ENCODE measurements around the gene LPP. TPM values are rescaled to one million over a fixed set of nuclear protein-coding genes. Genes with fewer than 3 reads are reported as not detected.
"Not testable (repeated sequence)": the region's sequence is repeated elsewhere in the genome, so short reads cannot be mapped to it uniquely, and the experiment has no call there.

Gene LPP
- total RNA-seq, 2 donors from 2014 or later = 1,601 to 1,705 TPM

DNA sequence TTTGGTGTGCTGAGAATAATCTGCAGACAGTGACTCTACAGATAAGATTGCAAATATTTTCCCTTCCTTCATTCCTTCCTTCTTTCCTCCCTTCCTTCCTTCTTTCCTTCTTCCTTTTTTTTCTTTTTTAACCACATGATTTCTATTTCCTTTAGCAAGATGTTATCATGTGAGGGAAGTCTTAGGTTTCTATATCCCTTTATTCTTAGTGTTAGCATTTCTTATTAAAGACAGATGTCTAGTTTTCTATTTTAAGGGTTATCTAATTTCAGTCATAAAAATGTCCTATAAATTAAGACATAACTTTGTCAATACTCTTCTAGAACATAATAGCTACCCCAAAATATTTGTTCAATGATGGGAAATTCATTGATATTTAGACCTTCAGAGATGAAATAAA is 470.9 kb downstream of the LPP start:
- DNase-seq (ENCODE audit: low spot score) = no peak
- intact Hi-C loops (cut with DNase I) = loop anchor here in 1 of 2 donors (5.0 kb wide), 1 partner anchor 62 kb away; no protein-coding TSS in a partner anchor

DNA sequence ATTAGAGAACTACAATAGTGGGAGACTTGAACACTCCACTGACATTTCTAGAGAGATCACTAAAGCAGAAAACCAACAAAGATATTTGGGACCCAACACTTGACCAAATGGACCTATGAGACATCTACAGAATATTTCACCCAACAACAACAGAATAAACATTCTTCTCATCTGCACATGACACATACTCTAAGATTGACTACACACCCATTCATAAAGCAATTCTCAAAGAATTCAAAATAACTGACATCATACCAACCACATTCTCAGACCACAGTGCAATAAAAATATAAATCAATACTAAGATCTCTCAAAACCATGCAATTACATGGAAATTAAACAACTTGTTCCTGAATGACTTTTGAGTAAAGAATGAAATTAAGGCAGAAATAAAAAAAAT is 473.7 kb downstream of the LPP start:
- intact Hi-C loops (cut with DNase I) = loop anchor here in 1 of 2 donors (5.0 kb wide), 1 partner anchor 60 kb away; no protein-coding TSS in a partner anchor
- DNase-seq (ENCODE audit: low spot score) = no peak

DNA sequence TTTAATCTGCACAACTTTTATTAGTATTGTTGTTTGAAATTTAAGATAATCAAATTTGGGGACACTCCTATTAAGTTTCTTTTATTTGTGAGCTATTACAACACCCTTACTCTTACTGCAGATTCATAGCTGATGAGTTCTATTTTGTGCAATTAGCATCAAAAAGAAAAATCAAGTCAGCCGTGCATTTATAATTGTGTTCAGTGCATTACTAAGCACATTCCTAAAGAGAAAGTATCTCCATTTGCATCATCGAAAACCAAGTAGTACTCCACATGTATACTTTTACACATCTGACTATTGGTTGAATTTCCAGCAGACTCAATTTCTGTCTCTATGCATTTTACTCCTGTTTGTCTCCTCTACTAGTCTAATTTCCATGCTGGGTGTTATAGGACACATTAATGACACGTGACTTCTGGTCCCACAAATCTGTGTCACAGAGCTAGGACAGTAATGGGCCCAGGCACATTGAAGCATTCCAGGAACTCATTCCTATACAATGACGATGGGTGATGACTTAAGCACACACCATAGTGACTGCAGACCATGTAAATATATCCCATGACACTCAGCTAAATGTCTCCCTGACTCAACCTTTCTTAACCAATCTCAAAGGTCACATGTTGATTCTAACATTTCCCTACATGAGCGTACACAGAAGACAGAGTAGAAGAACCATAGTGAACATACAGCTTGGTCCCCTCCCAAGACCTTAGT is 477.5 kb downstream of the LPP start:
- no peak for DNase-seq (ENCODE audit: low spot score)
- intact Hi-C loops (cut with DNase I) = no loop called here

DNA sequence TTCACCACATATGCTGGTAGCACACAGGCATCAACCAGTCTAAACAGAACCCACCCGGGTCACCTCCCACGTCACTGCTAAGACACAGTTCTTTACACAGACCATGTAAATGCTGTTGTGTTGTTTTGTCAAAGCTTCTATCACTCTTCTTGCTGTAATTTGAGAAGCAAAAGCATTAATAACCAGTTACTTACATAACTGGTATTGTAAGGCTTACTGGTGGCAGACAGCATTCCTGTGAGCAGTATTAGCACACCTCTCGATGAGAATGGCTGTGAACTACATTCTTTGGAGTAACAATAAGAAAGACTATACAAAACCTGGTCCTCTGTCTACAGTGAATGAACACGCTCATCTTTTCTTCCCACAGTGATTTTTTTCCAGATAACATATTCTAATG is 479.2 kb downstream of the LPP start:
- intact Hi-C loops (cut with DNase I) = no loop called here
- no peak for DNase-seq (ENCODE audit: low spot score)

DNA sequence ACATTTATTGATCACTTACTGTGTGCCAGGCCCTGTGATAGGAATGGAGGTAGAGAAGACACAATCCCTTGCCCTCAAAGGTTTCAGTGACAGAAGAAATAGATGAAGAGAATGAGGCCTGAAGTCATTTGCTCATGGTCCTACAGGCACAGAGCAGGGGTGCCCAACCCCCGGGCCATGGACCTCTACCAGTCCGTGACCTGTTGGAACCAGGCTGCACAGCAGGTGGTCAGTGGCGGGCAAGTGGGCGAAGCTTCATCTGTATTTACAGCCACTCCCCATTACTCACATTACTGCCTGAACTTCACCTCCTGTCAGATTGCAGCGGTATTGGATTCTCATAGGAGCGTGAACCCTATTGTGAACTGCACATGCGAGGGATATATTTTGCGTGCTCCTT is 480.3 kb downstream of the LPP start:
- intact Hi-C loops (cut with DNase I) = no loop called here
- no peak for DNase-seq (ENCODE audit: low spot score)

DNA sequence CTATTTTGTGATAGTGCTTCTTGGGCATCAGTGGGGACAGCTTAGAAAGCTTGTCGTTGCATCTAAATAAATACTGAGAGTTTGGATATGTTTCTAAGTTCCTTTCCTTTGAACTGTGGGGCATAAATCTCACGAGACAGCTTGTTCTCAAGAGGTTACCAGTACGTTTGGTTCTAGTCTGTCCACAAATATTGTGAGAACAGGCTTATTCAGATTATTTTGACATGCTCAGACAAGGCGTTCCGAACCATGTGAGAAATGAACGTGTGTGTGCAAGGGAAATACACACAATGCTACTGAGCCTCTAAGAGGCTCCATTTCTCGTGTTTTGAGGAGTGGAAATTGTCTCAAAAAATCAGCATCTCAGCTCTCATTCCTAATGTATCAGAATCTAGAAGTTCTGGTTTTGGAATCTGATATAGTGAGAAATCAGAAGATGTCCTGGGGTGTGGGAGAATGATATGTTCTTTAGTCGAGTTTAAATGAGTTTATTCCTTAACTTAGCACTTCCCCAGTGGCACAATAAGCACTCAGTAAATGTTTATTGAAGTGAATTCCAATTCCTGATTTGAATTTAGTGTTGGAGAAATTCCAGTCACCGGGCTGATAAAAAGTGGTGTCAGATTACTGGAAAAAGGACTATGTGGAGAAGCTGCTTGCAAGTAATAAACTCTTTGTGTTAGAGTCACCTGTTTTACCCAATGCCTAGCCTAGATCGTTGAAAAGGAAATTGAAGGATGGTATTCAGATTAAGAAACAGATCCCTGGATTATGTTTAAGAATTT is 481.5 kb downstream of the LPP start:
- intact Hi-C loops (cut with DNase I) = no loop called here
- DNase-seq (ENCODE audit: low spot score) = no peak

DNA sequence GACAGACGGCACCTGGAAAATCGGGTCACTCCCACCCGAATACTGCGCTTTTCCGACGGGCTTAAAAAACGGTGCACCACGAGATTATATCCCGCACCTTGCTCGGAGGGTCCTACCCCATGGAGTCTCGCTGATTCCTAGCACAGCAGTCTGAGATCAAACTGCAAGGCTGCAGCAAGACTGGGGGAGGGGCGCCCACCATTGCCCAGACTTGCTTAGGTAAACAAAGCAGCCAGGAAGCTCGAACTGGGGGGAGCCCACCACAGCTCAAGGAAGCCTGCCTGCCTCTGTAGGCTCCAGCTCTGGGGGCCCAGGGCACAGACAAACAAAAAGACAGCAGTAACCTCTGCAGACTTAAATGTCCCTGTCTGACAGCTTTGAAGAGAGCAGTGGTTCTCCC is 482.3 kb downstream of the LPP start:
- not testable (repeated sequence) for DNase-seq (ENCODE audit: low spot score)

DNA sequence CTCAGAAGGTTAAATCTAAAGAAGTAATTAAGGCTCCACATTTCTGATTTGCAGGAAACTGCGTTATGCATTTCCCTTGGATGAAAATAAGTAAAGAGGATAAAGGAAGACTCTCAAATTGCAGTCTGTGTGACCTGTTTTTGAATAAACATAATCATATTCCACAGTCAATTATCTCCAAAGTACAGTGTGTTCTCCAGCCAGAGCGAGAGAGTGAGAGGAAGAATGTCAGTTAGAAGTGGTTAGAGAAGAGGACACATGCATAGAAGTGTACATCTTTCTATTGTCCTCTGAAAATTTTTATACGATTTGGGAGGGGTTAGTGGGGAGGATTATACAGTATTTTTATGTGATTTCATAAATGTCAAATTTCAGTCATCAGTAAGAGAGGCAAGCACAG is 487.1 kb downstream of the LPP start:
- no peak for DNase-seq (ENCODE audit: low spot score)
- intact Hi-C loops (cut with DNase I) = no loop called here

More for the DNA sequence above, 482.3 kb downstream of the LPP start:
- intact Hi-C loops (cut with DNase I) = not testable (repeated sequence)

DNA sequence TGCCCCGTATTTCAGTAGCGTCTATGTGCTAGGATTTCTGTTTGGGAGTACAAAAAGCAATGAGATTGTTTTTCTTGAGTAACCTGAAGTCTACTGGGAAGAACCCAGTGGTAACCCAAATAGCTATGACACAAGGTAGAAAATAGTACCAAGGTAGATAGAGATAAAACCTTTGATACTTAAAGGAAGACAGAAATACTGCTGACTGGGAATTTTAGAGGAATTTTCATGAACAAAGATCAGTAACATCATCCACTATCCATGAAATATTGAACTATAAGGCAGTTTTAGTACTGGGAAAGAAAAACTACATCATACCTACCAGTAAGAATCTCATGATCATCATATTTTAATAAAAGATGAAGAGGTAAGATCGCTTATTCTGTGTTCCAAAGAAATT is 489.8 kb downstream of the LPP start:
- intact Hi-C loops (cut with DNase I) = no loop called here
- no peak for DNase-seq (ENCODE audit: low spot score)

DNA sequence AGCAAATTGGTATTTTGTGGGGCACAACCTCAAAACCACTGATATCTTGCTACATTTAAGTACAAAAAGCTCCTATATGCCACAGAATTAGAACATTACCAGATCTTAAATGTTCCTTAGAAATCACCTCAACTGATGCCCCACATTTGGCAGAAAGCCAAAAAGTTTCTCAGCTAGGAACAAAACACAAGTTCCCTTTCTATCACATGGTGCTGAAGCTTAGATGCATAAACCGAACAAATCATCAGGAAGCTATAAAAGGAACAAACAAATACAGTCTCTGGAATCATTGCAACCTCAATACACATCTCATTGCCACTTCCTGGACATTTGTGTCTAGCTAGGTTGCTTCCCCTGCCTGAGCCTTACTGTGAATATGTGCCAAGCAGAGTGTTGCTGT is 492.6 kb downstream of the LPP start:
- intact Hi-C loops (cut with DNase I) = no loop called here
- no peak for DNase-seq (ENCODE audit: low spot score)

DNA sequence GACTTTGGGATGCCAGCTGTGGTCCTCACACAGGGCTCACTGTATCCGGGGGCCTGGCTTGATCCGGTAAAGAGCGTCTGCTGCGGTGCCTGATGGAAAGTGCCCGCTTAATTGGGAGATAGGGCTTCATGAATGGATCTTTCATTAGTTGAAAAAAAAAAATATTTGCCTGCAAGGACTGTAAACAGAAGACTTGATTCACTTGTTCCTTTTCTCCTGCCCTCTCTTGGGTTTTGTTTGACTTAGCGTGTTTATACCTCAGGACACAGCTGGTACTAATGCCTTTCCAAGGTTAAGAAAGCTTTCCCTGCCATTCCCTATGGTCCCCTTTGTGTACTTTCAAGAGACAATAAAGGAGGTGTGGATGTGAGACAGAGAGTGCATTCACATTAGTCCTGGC is 493.3 kb downstream of the LPP start:
- no peak for DNase-seq (ENCODE audit: low spot score)
- intact Hi-C loops (cut with DNase I) = no loop called here

DNA sequence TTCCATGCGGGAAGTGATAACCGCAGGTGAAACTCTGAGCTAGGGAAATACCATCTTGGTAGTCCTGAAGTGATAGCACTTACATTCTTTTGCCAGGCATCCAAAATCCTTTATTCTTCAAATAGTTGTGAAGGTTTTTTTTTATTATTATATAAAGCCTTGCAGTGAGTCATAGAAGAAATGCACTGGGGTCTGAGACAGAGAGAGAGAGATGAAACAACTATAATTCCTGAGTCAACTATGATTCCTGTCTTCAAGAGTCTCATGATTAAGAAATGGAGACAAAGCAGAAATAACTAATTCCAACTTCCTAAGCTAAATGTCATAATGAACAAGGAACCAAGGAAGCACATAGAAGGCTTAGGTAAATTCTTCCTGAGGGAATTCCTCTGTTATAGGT is 495.6 kb downstream of the LPP start:
- no peak for DNase-seq (ENCODE audit: low spot score)
- intact Hi-C loops (cut with DNase I) = no loop called here

DNA sequence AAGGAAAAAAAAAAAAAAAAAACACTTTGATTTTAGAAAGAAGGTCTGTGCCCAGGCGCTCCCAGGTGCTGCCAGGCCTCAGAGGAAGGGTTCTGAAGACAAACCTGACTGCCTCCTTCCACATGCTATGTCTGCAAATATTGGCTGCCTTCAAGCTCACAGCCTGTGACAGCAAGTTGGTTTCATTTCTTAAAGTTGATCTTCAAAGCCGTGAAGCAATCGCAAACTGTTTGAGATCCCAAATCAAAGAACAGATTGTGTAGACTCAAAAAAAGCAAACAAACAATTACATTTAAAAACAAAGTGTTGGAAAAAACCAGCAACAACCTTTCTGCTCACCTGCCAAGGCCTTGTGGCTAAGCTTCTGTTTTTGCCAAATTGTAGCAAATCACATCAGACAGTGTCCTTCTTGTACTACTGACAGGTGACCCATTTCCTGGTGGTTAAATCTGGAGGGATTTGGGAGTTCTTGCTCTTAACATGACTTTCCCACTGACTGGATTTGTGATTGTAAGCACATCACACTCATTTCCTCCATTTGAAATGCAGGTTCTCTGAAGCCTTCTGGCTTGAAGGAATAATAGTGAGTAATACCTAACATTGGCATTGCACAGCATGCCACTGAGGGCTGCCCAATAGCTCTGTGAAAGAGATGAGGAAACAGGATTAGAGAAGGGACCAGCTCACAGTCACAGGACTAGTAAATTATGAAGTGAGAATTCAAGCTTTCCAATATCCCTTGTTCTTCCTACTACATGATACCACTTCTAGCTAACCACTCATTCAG is 502.4 kb downstream of the LPP start:
- intact Hi-C loops (cut with DNase I) = no loop called here
- DNase-seq (ENCODE audit: low spot score) = no peak

DNA sequence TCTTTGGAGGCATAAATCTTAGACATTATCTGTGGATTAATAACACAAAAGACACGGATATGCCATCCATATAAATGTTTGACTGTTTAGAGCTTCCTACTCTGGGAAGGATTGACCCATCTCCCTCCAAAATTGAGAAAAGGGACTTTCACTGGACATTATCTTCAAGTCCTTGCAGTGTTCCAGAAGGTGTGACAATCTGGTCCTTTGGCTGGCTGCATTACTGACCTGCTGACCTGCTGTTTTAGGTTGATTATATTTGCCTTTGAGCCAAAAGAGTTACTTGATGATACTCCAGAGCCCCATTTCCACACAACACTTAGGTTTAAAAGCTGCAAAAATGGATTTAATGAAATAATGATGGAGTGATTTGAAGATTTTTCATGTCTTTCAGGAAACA is 504.6 kb downstream of the LPP start:
- intact Hi-C loops (cut with DNase I) = no loop called here
- DNase-seq (ENCODE audit: low spot score) = no peak

DNA sequence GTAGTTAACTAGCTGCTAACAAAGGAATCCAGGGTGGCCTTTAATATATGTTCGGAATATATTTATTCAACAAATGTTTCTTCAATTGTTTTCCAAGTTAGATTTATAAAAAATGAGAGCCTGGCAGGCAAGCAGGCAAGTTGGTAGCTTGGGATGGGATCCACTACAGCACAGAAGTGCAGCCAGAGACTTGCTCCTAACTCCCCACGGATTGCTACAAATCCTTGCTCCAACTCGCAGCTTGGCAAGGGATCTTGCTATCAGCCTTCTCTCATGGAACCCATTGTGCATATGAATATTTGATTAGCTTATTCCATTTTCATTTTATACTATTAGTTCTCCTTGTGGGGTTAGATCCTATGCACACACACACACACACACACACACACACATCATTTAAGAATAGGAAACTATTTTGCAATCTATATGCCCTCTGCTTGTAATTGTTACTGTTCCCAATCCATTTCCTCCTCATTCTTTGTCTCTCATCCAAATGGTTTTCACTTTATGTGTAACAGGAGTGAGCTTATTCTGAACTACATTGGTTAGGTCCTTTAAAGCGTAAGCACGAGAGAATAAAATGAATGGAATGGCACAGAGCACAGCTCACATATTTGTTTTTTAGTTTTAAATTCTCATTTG is 505.6 kb downstream of the LPP start:
- intact Hi-C loops (cut with DNase I) = no loop called here

DNA sequence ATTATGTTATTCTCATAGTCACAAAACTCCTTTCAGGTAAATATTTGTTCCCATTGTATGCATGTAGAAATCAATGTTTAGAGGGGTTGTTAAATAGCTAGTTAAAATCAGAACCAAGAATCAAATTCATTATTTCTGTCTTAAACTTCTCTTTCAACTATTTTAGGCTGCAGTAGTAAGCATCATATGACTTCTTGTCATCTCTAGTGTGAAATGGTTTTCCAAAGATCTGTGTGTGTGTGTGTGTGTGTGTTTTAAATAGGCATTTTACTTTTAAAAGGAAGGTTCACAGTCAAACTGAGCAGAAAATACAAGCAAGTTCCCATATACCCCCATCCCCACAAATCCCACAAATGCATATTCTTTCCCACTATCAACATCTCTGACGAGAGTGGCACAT is 506.5 kb downstream of the LPP start:
- intact Hi-C loops (cut with DNase I) = no loop called here
- no peak for DNase-seq (ENCODE audit: low spot score)

More for the DNA sequence above, 505.6 kb downstream of the LPP start:
- DNase-seq (ENCODE audit: low spot score) = no peak

DNA sequence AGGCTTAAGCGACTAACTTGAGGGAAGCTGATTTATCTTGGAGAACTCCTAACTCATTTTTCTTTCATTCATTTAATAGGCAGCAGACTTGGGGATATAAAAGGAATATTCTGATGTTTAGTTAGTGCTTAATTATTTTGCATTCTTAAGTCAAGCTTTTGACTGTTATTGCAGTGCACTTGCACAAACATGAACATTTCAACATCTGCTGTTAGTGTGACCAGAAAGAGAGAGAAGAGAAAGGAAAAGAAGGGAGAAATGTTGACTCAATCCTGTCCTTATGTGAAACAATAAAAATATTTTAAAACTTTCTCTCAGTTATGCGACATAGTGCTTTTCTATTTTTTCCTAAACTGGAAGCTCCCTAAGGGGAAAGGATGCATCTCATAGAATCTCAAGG is 507.8 kb downstream of the LPP start:
- no peak for DNase-seq (ENCODE audit: low spot score)
- intact Hi-C loops (cut with DNase I) = no loop called here

DNA sequence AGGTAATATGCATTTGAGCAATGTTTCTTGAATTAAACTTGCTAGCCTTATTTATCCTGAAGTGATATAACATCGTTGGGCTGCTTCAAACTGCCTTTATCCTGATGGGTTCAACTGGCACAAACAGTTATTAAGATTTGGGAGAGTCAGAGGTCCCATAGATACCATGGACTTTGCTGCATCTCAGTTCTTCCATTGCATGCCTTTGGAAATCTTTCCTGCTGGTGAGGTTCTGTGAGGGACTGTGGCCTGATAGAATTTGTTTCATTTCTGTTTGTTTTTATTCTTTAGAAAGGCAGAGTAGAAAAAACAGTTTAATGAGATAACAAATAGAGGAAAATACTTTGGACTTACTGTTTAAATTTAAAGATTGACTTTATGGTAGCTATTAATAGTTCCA is 508.3 kb downstream of the LPP start:
- DNase-seq (ENCODE audit: low spot score) = no peak
- intact Hi-C loops (cut with DNase I) = no loop called here

DNA sequence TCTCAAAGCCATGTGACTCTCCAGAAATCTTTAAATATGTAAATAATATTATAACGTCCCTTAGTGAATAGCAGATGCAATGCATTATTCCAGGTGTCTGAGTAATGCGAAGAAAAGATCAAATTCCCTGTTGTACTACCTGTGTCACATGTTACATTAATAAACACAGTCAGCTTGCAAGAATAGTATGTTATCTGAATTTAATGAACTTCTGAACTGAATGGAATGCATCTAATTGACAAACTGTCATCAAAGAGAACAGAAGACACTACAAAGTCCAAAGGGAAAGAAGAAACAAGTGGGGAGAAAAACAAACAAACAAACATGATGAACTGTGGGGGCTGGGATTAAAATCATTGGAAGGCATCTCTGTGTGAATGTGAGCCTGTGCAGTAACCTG is 508.8 kb downstream of the LPP start:
- intact Hi-C loops (cut with DNase I) = no loop called here
- no peak for DNase-seq (ENCODE audit: low spot score)

DNA sequence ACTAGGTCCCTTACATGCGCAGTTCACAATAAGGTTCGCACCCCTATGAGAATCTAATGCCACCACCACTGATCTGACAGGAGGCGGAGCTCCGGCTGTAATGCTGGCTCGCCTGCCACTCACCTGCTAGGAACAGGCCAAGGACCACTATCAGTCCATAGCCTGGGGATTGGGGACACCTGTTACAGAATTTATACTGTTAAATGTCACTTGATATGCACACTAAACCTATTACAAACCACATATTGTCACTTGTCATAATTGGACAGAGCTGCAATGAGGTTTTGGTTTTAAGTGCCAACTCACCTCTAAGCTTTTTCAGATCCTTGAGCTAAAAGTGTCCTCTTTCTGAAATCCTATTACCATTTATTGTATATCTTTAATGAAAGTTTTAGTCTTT is 509.9 kb downstream of the LPP start:
- intact Hi-C loops (cut with DNase I) = no loop called here
- no peak for DNase-seq (ENCODE audit: low spot score)

Data from posterior vena cava (tissue), 2 donors.